ENCODE measurements around the gene ATP6V0E1. TPM values are rescaled to one million over a fixed set of nuclear protein-coding genes. Genes with fewer than 3 reads are reported as not detected.

ATP6V0E1 gene
- total RNA-seq, 4 donors from 2014 or later, result 46.2 to 175 (median 110) TPM

DNA sequence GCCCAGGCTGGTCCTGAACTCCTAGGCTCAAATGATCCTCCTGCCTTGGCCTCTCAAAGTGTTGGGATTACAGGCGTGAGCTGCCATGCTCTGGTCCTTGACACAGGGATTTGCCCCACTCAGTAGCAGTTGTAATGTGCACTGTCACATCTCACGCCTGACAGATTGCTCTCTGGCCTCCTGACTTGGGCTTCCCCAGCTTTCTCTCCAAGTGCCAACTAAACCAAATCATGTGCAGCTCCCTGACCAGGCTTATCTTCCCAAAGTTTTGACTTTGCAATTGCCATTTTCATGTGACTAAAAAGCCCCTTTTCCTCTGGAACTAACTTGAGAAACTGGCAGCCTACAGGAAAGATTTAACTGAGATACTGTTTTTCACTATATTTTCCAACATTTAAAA, 13.7 kb upstream of the ATP6V0E1 start:
- Histone ChIP-seq H3K9me3 (no peaks in the 10 kb centered on the region), H3K4me1 (no peaks in the 10 kb centered on the region), H3K27ac (no peak overlapping the region), H3K4me3 (no peak overlapping the region), H3K27me3 (no peaks in the 10 kb centered on the region), H3K36me3 (peaks cover 0 to 9% (median 0%) of the 10 kb centered on the region in 3 donors)
- TF ChIP-seq, protein P1, sequence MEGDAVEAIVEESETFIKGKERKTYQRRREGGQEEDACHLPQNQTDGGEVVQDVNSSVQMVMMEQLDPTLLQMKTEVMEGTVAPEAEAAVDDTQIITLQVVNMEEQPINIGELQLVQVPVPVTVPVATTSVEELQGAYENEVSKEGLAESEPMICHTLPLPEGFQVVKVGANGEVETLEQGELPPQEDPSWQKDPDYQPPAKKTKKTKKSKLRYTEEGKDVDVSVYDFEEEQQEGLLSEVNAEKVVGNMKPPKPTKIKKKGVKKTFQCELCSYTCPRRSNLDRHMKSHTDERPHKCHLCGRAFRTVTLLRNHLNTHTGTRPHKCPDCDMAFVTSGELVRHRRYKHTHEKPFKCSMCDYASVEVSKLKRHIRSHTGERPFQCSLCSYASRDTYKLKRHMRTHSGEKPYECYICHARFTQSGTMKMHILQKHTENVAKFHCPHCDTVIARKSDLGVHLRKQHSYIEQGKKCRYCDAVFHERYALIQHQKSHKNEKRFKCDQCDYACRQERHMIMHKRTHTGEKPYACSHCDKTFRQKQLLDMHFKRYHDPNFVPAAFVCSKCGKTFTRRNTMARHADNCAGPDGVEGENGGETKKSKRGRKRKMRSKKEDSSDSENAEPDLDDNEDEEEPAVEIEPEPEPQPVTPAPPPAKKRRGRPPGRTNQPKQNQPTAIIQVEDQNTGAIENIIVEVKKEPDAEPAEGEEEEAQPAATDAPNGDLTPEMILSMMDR (IDR thresholded peaks at IDR 0.05), result no peak
- no peak for TF ChIP-seq POLR2A (IDR thresholded peaks at IDR 0.05)
- DNase-seq, result no peak

DNA sequence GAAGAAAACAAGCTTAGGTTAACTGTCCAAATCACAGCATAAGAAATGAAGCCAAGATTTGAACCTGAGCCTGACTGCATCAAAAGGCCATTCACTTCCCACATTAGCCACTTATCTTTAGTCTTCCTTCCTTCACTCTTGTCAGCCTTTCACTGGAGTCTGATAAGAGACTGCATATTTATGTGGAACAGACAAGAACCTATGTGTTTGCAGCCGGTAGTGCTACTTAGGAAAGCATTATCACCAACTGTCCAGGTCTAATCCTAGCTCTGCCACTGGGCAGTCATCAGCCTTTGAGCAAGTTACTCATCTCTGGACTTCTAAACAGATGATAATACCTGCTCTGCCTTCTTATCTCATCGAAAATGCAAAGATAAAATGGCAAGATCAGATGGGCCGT, 12.1 kb upstream of the ATP6V0E1 start:
- H3K9me3 ChIP-seq, result no peaks in the 10 kb centered on the region
- no peaks in the 10 kb centered on the region for H3K4me1 ChIP-seq
- H3K4me3 ChIP-seq, result no peak overlapping the region
- DNase-seq, result no peak
- no peaks in the 10 kb centered on the region for H3K27me3 ChIP-seq
- H3K36me3 ChIP-seq, result peaks cover 0 to 9% (median 0%) of the 10 kb centered on the region in 3 donors
- no peak for TF ChIP-seq POLR2A (IDR thresholded peaks at IDR 0.05)
- TF ChIP-seq, protein P1 (IDR thresholded peaks at IDR 0.05), result no peak
- no peak overlapping the region for H3K27ac ChIP-seq

DNA sequence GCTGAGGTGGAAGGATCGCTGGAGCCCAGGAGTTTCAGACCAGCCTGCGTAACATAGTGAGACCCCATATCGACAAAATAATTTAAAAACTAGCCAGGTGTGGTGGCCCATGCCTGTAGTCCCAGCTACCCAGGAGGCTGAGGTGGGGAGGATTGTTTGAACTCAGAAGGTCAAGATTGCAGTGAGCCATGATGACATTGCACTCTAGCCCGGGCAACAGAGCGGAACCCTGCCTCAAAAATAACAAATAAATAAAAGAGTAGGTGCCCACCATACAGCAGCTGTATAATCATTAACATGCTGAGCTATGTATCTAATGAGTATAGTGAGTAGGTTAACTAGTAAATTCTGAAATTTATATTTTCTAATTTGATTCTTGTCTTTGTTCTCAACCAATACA, 11.0 kb upstream of the ATP6V0E1 start:
- Histone ChIP-seq H3K27ac (no peak overlapping the region), H3K4me1 (no peaks in the 10 kb centered on the region), H3K27me3 (no peaks in the 10 kb centered on the region), H3K9me3 (no peaks in the 10 kb centered on the region), H3K4me3 (no peak overlapping the region), H3K36me3 (peaks cover 0 to 9% (median 0%) of the 10 kb centered on the region in 3 donors)
- no peak for DNase-seq
- TF ChIP-seq, protein P1 (IDR thresholded peaks at IDR 0.05), result no peak
- no peak for TF ChIP-seq POLR2A (IDR thresholded peaks at IDR 0.05)

DNA sequence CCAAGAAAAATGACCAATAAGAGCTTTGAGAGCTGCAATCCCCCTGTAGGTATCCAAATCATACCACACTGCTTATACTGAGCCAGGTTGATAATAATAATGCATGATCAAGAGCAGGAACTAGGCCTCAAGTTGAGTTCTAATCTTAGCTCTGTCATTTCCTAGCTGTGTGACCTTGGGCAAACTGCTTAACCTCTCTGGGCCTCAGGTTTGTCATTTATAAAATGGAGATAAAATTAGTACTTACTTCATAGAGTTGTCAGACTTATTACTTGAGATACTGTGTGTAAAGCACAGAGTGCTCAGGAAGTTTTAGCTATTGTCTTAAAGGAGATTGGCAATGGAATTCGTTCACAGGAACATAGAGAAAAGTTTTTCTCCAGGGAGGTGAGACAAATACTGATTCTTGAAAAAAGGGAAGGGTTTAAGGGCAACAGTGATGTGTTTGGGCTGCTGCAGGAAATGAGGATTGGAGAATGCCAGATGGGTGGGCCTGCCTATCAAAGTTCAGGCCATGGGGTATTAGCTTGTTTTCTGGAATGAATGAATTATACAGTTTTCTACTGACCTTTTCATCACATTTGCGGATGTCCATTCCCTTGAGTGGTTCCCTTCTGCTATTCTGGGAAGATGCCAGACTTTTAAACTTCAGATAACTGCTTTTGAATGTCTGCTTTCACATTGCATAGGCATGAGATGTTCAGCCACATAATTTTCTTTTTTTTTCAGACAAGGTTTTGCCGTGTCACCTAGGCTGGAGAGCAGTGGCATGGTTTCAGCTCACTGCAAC, 10.2 kb upstream of the ATP6V0E1 start:
- DNase-seq, result no peak
- no peak overlapping the region for H3K4me3 ChIP-seq
- H3K4me1 ChIP-seq, result no peaks in the 10 kb centered on the region
- no peaks in the 10 kb centered on the region for H3K27me3 ChIP-seq
- H3K9me3 ChIP-seq, result no peaks in the 10 kb centered on the region
- TF ChIP-seq, protein P1 (IDR thresholded peaks at IDR 0.05), result no peak
- no peak for TF ChIP-seq POLR2A (IDR thresholded peaks at IDR 0.05)
- H3K27ac ChIP-seq, result no peak overlapping the region
- H3K36me3 ChIP-seq, result peaks cover 0 to 9% (median 0%) of the 10 kb centered on the region in 3 donors

DNA sequence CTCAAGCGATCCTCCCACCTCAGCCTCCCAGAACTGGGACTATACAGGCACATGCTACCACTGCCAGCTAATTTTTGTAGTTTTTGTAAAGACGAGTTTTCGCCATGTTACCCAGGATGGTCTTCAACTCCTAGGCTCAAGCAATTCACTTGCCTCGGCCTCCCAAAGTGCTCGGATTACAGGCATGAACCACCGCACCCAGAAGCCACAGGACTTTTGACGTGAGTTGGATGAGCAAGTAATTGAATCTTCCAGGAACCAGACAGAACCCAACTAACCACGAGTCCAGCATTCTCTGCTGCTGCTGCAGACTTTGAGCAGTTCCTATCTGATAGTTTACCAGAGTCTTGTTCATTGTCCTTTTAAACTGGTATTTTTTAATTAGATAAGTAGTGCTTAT, 9.6 kb upstream of the ATP6V0E1 start:
- no peak for TF ChIP-seq POLR2A (IDR thresholded peaks at IDR 0.05)
- TF ChIP-seq, protein P1 (IDR thresholded peaks at IDR 0.05), result no peak
- Histone ChIP-seq H3K4me3 (no peak overlapping the region), H3K9me3 (no peaks in the 10 kb centered on the region)

More for the DNA sequence above, 9.6 kb upstream of the ATP6V0E1 start:
- no peak for DNase-seq
- no peak overlapping the region for H3K27ac ChIP-seq
- no peaks in the 10 kb centered on the region for H3K27me3 ChIP-seq
- peaks cover 0 to 7% (median 0%) of the 10 kb centered on the region in 3 donors for H3K36me3 ChIP-seq
- H3K4me1 ChIP-seq, result no peaks in the 10 kb centered on the region

All from Peyer's patch (tissue), 4 donors.